Esophagus squamous epithelium (tissue), 4 donors: Measurements from ENCODE around the gene SLC25A47.

ENCODE experiments used
- POLR2A ChIP-seq, 4 donors: fragments of 450-650 bp; IDR thresholded peaks; one replicate each; pipeline ENCODE4 v1.6.1; 2017; ENCODE audit warnings: antibody characterized with exemption in 4 of 4, mild to moderate bottlenecking in 4 of 4, moderate library complexity in 3 of 4
- TF ChIP-seq, protein P1 (sequence below), 6 experiments: fragments of 450-650 bp in 4 of 6; fragments of 200-600 bp in 2 of 6; sonication (generic) in 2 of 6; IDR thresholded peaks; one replicate each; pipeline ENCODE4 v1.5.1; 2016 to 2019; ENCODE audit warnings: antibody characterized with exemption in 6 of 6, mild to moderate bottlenecking in 4 of 6, moderate library complexity in 4 of 6

- TF ChIP-seq, protein P1, sequence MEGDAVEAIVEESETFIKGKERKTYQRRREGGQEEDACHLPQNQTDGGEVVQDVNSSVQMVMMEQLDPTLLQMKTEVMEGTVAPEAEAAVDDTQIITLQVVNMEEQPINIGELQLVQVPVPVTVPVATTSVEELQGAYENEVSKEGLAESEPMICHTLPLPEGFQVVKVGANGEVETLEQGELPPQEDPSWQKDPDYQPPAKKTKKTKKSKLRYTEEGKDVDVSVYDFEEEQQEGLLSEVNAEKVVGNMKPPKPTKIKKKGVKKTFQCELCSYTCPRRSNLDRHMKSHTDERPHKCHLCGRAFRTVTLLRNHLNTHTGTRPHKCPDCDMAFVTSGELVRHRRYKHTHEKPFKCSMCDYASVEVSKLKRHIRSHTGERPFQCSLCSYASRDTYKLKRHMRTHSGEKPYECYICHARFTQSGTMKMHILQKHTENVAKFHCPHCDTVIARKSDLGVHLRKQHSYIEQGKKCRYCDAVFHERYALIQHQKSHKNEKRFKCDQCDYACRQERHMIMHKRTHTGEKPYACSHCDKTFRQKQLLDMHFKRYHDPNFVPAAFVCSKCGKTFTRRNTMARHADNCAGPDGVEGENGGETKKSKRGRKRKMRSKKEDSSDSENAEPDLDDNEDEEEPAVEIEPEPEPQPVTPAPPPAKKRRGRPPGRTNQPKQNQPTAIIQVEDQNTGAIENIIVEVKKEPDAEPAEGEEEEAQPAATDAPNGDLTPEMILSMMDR (IDR thresholded peaks at IDR 0.05) = no peak
- no peak for TF ChIP-seq POLR2A (IDR thresholded peaks at IDR 0.05)
Observed at GRCh38 chr14:100374270-100374669, 51.1 kb downstream of the SLC25A47 start.
